HEK293 (cell line): ENCODE measurements around the gene SARS1.

ENCODE experiments used
- CTCF ChIA-PET: fragments of 350-600 bp; formaldehyde crosslinking; extraction: SDS; loops from one replicate; lab custom pipeline; 2021; ENCODE audit warnings: antibody characterized with exemption; lab: Yijun Ruan, JAX
- POLR2A ChIA-PET: fragments of 300-600 bp; formaldehyde crosslinking; extraction: SDS; loops from one replicate; lab custom pipeline; 2020; ENCODE audit warnings: antibody characterized with exemption, inconsistent platforms; lab: Yijun Ruan, JAX
- H3K27ac ChIP-seq: fragments of 200-500 bp; sonication (Bioruptor generic); 2 replicates; pipeline ENCODE4 v1.5.1; 2014; ENCODE audit warnings: low read depth, low read length, control low read depth, inconsistent platforms; ENCODE audit errors: extremely low read depth
- H3K36me3 ChIP-seq, 2 experiments: fragments of 200-500 bp in 1 of 2; sonication (Bioruptor generic) in 1 of 2; 1 replicate in 1 of 2; 2 replicates in 1 of 2; pipeline ENCODE4 v1.5.1; 2014 to 2017; ENCODE audit warnings: inconsistent platforms in 2 of 2, low read length in 2 of 2; ENCODE audit not compliant: control insufficient read depth in 2 of 2, insufficient read depth in 1 of 2
- H3K4me1 ChIP-seq: fragments of 200-500 bp; sonication (Bioruptor generic); 2 replicates; pipeline ENCODE4 v1.5.1; 2014; ENCODE audit warnings: mild to moderate bottlenecking, low read length, inconsistent platforms; ENCODE audit not compliant: control insufficient read depth, insufficient read depth
- H3K4me3 ChIP-seq: 2 replicates; pipeline ENCODE4 v1.5.1; 2011; ENCODE audit warnings: low read depth, mild to moderate bottlenecking, control low read depth, low read length, moderate library complexity
- H3K9me3 ChIP-seq: fragments of 200-500 bp; sonication (Bioruptor generic); 2 replicates; pipeline ENCODE4 v1.5.1; 2014; ENCODE audit warnings: low read depth, low read length, inconsistent platforms; ENCODE audit not compliant: control insufficient read depth, insufficient read depth
- PRDM10 ChIP-seq: fragments of 450-650 bp; formaldehyde crosslinking; IDR thresholded peaks from 2 replicates; pipeline ENCODE4 v1.5.1; 2016; ENCODE audit warnings: missing biosample characterization, missing genetic modification characterization
- PRDM2 ChIP-seq: fragments of 450-650 bp; formaldehyde crosslinking; IDR thresholded peaks from 2 replicates; pipeline ENCODE4 v1.5.1; 2016; ENCODE audit warnings: missing biosample characterization, missing genetic modification characterization, borderline replicate concordance
- PRDM4 ChIP-seq: fragments of 450-650 bp; formaldehyde crosslinking; IDR thresholded peaks from 2 replicates; pipeline ENCODE4 v1.5.1; 2017; ENCODE audit warnings: missing biosample characterization, missing genetic modification characterization
- SCRT2 ChIP-seq: fragments of 450-650 bp; formaldehyde crosslinking; IDR thresholded peaks from 2 replicates; pipeline ENCODE4 v1.5.1; 2016; ENCODE audit warnings: missing biosample characterization, missing genetic modification characterization
- ZBTB21 ChIP-seq: fragments of 450-650 bp; formaldehyde crosslinking; IDR thresholded peaks from 2 replicates; pipeline ENCODE4 v1.5.1; 2017; ENCODE audit warnings: missing biosample characterization, missing genetic modification characterization
- ZFP3 ChIP-seq: fragments of 450-650 bp; formaldehyde crosslinking; IDR thresholded peaks from 2 replicates; pipeline ENCODE4 v1.5.1; 2016; ENCODE audit warnings: low read depth, missing biosample characterization, missing genetic modification characterization
- ZNF600 ChIP-seq: fragments of 450-650 bp; formaldehyde crosslinking; IDR thresholded peaks from 2 replicates; pipeline ENCODE4 v1.5.1; 2016; ENCODE audit warnings: missing biosample characterization, missing genetic modification characterization

Gene SARS1

GRCh38 chr1:109259674-109260557 is 46.2 kb downstream of the SARS1 start:
- CTCF ChIA-PET = interaction anchor here (0.7 to 1.8 kb wide), 6 partner anchors 17 to 273 kb away, joined by 3 to 13 read pairs (median 4); partner anchors contain the start of gene SORT1
- Histone ChIP-seq H3K36me3 (peaks cover 0 to 73% of the 10 kb centered on the region in 2 experiments; a peak in 1 of 3 replicates), H3K27ac (no peak overlapping the region), H3K4me1 (no peaks in the 10 kb centered on the region), H3K4me3 (no peak overlapping the region), H3K9me3 (no peaks in the 10 kb centered on the region)
- peak; percentile 22; the same call in 1 of the 2 replicates for TF ChIP-seq ZNF600 (tag by site-specific recombination)
- TF ChIP-seq PRDM10 (tag by site-specific recombination) = peak; percentile 55
- no peak for TF ChIP-seq SCRT2 (tag by site-specific recombination)
- TF ChIP-seq PRDM2 (tag by site-specific recombination) = no peak
- POLR2A ChIA-PET = interaction anchor here (1.4 to 2.2 kb wide), 2 partner anchors 23 to 160 kb away, joined by 3 to 8 read pairs; partner anchors contain the start of gene PSRC1

- TF ChIP-seq ZBTB21 (tag by site-specific recombination) = no peak
- peak; percentile 24; the same call in 1 of the 2 replicates for TF ChIP-seq PRDM4
- TF ChIP-seq ZFP3 = no peak
- POLR2A ChIA-PET = interaction anchor here (2.2 kb wide), 1 partner anchor 161 kb away, joined by 8 read pairs; no protein-coding TSS in a partner anchor
- CTCF ChIA-PET = interaction anchor here (1.1 kb wide), 1 partner anchor 138 kb away, joined by 3 read pairs; no protein-coding TSS in a partner anchor
- Histone ChIP-seq H3K4me1 (no peaks in the 10 kb centered on the region), H3K27ac (no peak overlapping the region), H3K4me3 (no peak overlapping the region), H3K9me3 (no peaks in the 10 kb centered on the region), H3K36me3 (peaks cover 0 to 79% of the 10 kb centered on the region in 2 experiments; a peak in 1 of 3 replicates)
Observed at GRCh38 chr1:109261006-109261405, 47.3 kb downstream of the SARS1 start.
